OCI-LY1 (cell line): ENCODE results near the gene BRCA2.

Source experiments
- CTCF ChIP-seq: fragments of 200-600 bp; sonication (generic), shearing (Covaris generic); IDR thresholded peaks from 2 replicates; pipeline ENCODE4 v1.5.1; 2017; ENCODE audit warnings: mild to moderate bottlenecking, antibody characterized with exemption, low read length, moderate library complexity, mixed read lengths
- EZH2 ChIP-seq: fragments of 200-600 bp; sonication (generic), shearing (Covaris generic); IDR thresholded peaks from 2 replicates; pipeline ENCODE4 v1.8.0; 2017; ENCODE audit warnings: borderline replicate concordance, mixed run types, mild to moderate bottlenecking, antibody characterized with exemption, low read length, moderate library complexity, mixed read lengths

DNA sequence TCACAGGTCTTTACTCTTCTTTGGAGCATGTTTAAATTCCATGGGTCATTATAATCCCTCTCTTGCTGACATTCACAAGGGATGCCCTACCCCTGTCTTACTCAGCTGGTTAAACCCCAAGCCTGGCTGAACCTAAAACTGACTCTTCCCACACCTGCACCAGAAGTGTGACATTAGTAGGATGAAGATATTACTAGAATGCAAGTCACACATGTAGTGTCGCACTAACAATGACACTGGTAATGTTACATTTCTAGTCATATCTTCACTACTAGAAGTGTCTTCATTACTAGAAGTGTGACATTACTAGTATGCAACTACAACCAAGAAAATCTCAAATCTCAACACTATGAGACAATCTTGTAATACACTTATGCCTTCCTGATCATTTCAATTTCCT is 14.4 kb upstream of the BRCA2 start:
- TF ChIP-seq CTCF (no peak), EZH2 (no peak)
